ENCODE measurements around the gene DLGAP1.
"Not testable (repeated sequence)": the region's sequence is repeated elsewhere in the genome, so short reads cannot be mapped to it uniquely, and the experiment has no call there.

The DLGAP1 gene

DNA sequence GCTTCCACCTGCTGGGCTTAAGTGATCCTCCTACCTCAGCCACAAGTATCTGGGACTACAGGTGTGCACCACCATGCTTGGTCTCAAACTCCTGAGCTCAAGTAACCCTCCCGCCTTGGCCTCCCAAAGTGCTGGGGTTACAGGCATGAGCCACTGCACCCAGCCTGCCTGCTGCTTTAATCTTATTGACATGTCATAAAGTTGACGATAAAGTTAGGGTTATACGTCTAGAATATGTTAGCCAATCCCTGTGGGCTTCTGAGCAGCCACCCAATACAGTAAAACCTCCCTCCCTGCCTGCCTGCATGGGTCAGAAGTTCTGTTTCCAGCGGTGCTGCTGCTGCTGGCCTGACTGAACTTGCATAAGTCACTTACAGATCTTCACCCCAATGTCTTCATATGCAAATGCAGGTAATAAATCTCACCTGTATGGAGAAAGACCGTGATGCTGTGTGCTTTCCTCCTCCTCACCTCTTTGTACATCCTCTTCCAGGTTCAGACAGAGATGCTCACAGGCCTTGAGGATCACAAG lies 975.1 kb downstream of the DLGAP1 start:
- no peak for DNase-seq

DNA sequence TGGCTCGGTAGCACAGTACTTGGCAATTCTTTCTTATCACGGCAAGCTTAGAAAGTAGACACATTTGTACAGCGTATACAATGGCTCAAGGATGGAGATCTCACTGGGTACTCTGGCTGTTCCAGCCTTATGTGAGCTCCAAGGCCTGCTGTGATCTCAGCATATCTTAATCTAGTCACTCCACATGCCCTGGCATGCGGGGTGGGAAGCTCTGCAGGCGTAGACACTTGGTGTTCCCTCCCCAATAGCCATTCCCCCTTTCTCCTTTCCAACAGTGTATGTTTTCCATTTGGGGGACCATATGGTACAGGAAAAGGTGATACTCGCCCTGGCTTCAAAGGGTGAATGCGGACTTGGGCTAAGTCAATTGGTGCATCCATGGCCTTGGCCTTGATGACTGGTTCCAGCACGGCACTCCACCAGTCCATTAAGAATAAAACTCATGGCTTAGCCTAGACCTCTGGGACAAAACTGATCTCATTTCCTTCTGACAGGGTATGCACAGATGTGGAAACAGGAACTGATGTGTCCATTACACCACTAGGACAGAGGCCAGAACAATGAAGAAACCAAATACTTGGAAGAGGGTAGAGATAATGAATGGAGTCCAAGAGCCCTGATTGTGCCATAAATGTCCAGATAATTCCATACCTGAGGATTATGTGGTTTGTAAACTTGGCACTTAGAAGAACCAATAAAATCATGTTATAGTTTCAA lies 976.7 kb downstream of the DLGAP1 start:
- DNase-seq: no peak

GRCh38 chr18:3472681-3473544 lies 982.2 kb downstream of the DLGAP1 start:
- DNase-seq: no peak

- not testable (repeated sequence) for DNase-seq
Measured at GRCh38 chr18:3472121-3472520, 983.0 kb downstream of the DLGAP1 start.

GRCh38 chr18:3471141-3471648 lies 983.9 kb downstream of the DLGAP1 start:
- DNase-seq: no peak

DNA sequence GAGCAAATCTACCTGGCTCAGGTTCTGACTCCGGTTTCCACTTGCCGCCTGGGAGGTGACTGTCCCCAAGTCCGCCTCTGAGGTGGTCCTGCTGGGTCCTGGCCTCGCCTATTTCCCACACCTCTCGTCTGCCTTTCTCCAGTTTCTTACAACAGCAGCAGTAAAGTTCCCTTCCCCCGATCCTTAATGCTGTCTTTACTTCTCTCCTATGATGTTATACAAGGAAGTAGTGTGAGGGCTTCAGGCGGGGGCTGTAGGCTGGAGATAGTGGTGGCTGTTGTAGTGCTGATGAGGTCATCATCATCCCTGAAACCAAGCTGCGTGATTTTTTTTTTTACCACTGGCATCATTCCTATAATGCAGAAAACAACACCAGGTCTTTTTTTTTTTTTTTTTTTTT lies 986.3 kb downstream of the DLGAP1 start:
- DNase-seq: no peak

- DNase-seq: no peak
Measured at GRCh38 chr18:3468066-3468705, 986.9 kb downstream of the DLGAP1 start.

DNA sequence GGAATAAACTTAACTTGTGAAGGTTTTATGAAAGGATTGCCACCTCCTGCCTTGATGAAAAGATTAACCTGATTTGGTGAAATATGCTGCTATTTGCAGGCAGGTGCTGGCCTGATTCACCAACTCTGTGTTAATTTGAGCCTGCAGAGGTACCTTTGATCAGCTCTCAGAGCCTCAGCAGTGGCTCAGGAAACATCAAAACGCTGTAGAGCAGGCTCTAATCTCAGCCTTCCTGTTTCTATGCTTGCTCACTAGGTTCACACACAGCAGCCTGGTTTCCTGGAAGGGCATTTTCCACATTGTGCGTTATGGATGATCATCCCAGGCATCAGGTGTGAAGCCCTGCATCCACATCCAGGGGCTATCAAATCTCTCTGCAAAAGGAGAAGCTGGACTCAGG lies 988.2 kb downstream of the DLGAP1 start:
- DNase-seq: no peak

DNA sequence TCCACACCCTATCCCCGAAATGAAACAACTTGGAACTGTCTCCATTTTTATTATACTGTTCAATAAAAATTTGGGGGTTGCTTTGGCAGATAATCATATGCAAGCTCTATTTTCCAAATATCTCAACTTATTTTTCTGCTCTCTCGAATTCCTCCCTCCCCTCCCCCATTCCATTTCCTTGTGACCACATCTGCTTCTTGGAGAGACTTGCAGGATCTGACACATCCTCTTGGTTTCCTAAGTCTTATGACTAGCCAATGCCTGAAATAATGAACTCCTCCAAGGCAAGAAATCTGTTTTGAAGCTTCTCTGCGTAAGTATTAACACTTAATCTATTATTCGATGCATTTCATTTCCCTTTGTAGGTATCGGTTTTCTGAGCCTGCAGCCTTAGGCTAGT lies 989.1 kb downstream of the DLGAP1 start:
- DNase-seq: no peak

DNA sequence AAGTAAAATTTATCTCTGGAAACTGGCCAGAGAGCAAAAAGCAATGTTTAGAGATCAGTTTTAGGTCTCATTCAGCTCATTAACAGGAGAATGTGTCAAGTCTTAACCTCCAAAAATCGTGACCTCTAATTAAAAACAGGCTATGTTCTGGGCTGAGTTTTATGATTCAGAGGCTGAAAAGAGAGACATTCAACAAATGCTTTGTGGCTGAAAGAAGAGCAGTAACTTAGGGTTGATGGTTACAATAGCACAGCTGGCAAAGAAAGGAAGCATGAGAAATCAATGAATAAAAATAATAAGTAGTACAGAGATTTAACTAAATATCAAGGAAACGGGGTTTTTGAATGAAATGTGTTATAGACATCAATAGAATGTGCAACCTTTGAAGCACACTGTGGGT lies 992.1 kb downstream of the DLGAP1 start:
- DNase-seq: no peak

GRCh38 chr18:3461704-3462103 lies 993.4 kb downstream of the DLGAP1 start:
- DNase-seq: no peak

- no peak for DNase-seq
Measured at GRCh38 chr18:3460823-3461398, 994.2 kb downstream of the DLGAP1 start.

GRCh38 chr18:3458952-3459853 lies 995.9 kb downstream of the DLGAP1 start:
- DNase-seq: no peak

- DNase-seq: no peak
Measured at GRCh38 chr18:3458378-3458777, 996.7 kb downstream of the DLGAP1 start.

DNA sequence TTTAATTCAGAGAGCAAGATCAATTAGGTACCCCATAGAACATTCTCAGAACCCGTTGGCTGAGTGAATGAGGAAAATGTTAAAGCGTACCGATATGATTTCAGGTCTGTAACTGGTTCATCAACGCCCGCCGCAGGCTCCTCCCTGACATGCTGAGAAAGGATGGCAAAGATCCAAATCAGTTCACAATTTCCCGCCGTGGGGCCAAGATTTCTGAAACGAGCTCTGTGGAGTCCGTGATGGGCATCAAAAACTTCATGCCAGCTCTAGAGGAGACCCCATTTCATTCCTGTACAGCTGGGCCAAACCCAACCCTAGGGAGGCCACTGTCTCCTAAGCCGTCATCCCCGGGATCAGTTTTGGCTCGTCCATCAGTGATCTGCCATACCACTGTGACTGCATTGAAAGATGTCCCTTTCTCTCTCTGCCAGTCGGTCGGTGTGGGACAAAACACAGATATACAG lies 997.8 kb downstream of the DLGAP1 start:
- no peak for DNase-seq

GRCh38 chr18:3456686-3457069 lies 998.4 kb downstream of the DLGAP1 start:
- DNase-seq: no peak

GRCh38 chr18:3455907-3456685 lies 999.0 kb downstream of the DLGAP1 start:
- DNase-seq: no peak

DNA sequence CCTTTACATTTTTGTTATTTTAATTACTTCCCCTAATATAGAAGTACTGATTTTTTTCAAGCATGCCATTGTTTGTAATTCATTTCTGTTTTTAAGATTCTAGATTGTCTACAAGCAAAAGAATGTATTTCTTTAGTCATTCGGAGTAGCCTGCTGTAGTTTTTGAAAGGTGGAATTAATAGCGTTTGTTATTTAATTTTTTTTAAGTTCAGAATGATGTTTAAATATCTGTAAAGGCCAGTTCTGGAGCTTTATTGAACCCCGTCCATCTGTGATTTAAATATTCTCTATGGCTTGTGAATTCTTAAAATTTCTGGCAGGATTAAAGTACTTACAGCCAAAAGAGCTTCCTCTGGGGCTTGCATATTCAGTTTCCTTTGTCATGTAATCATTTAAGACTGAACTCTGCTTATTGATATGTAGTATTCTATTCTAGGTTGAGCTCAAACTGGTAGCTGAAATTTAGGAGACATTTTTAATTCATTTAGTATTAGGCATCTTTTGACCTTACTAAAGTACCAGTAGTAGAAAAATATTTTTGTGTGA lies 999.9 kb downstream of the DLGAP1 start:
- no peak for DNase-seq

GRCh38 chr18:3454365-3455089 lies 1000.6 kb downstream of the DLGAP1 start:
- peak; percentile 27 for DNase-seq
